GM12878 (cell line): ENCODE measurements around the gene ATG101. TPM values are rescaled to one million over a fixed set of nuclear protein-coding genes. Genes with fewer than 3 reads are reported as not detected.

Experiments used
- ASH2L ChIP-seq: fragments of 300-600, 200-600 bp; sonication (generic); IDR thresholded peaks from 2 replicates; pipeline ENCODE4 v1.6.1; 2017; ENCODE audit warnings: low read depth, mild to moderate bottlenecking, borderline replicate concordance
- BCL11A ChIP-seq: IDR thresholded peaks from 2 replicates; pipeline ENCODE4 v1.6.1; 2011; ENCODE audit warnings: low read depth, low read length
- BHLHE40 ChIP-seq, 2 experiments: fragments of 450-650 bp in 1 of 2; IDR thresholded peaks; 2 replicates each; pipeline ENCODE4 v1.6.1; 2011 to 2017; ENCODE audit warnings: low read depth in 2 of 2, borderline replicate concordance in 1 of 2, improper control_type of control experiment in 1 of 2, low read length in 1 of 2, mild to moderate bottlenecking in 1 of 2
- BMI1 ChIP-seq: fragments of 450-650 bp; IDR thresholded peaks from 2 replicates; pipeline ENCODE4 v1.6.1; 2016; ENCODE audit warnings: mild to moderate bottlenecking, moderate library complexity, borderline replicate concordance
- CBX3 ChIP-seq: fragments of 200-600 bp; sonication (generic); IDR thresholded peaks from 2 replicates; pipeline ENCODE4 v1.6.1; 2016; ENCODE audit warnings: low read depth, borderline replicate concordance
- IKZF1 ChIP-seq: fragments of 450-650 bp; conservative IDR thresholded peaks from 2 replicates; pipeline ENCODE4 v1.6.1; 2017; ENCODE audit warnings: antibody characterized with exemption, mild to moderate bottlenecking
- MYB ChIP-seq: fragments of 150-350 bp; IDR thresholded peaks from 2 replicates; pipeline ENCODE4 v1.6.1; 2014; ENCODE audit warnings: mild to moderate bottlenecking, low read depth, low read length, borderline replicate concordance
- RB1 ChIP-seq: fragments of 450-650 bp; formaldehyde crosslinking; IDR thresholded peaks from 2 replicates; pipeline ENCODE4 v1.6.1; 2017; ENCODE audit warnings: mild to moderate bottlenecking, borderline replicate concordance
- RUNX3 ChIP-seq: IDR thresholded peaks from 2 replicates; pipeline ENCODE4 v1.6.1; 2012; ENCODE audit warnings: low read length, inconsistent platforms
- SIX5 ChIP-seq: IDR thresholded peaks from 2 replicates; pipeline ENCODE4 v1.6.1; 2011; ENCODE audit warnings: mild to moderate bottlenecking, low read depth, low read length, moderate library complexity; ENCODE audit not compliant: severe bottlenecking
- SREBF2 ChIP-seq: IDR thresholded peaks from 2 replicates; pipeline ENCODE4 v1.6.1; 2012; ENCODE audit warnings: mild to moderate bottlenecking, low read length
- TBL1XR1 ChIP-seq: IDR thresholded peaks from 2 replicates; pipeline ENCODE4 v1.6.1; 2012; ENCODE audit warnings: low read depth, low read length, improper control_type of control experiment
- TCF7 ChIP-seq: IDR thresholded peaks from 2 replicates; pipeline ENCODE4 v1.6.1; 2014; ENCODE audit warnings: antibody characterized with exemption, borderline replicate concordance
- YBX1 ChIP-seq: fragments of 450-650 bp; IDR thresholded peaks from 2 replicates; pipeline ENCODE4 v1.6.1; 2016; ENCODE audit warnings: antibody characterized with exemption
- polyA plus RNA-seq, 11 experiments: library from polyadenylated mRNA; depleted of rRNA in 4 of 11; unstranded in 6 of 11; stranded (reverse) in 5 of 11; fragments of >200 nt; fragmentation: Nextera tagmentation in 4 of 11; fragmentation: Illumina TruSeq in 1 of 11; extraction: Ambion mirVana in 4 of 11; extraction: Trizol in 1 of 11; gene quantifications; 1 replicate in 1 of 11; 2 replicates in 10 of 11; pipeline versions ENCODE4 v1.2.1 to v1.2.3, GENCODE V29; 2011 to 2016; ENCODE audit warnings: inconsistent platforms in 2 of 11, missing spikeins in 2 of 11, low read depth in 1 of 11
- total RNA-seq, 4 experiments: library from RNA; depleted of rRNA in 3 of 4; stranded (reverse); fragments of >200 nt in 3 of 4; fragmentation: Illumina TruSeq in 1 of 4; extraction: Trizol in 1 of 4; gene quantifications; 2 replicates each; pipeline versions ENCODE4 v1.2.1 to v1.2.3, GENCODE V29; 2013 to 2021
- TF ChIP-seq, protein P1 (sequence below): fragments of 450-650 bp; IDR thresholded peaks from 2 replicates; pipeline ENCODE4 v1.6.1; 2017; ENCODE audit warnings: antibody characterized with exemption, mild to moderate bottlenecking, moderate library complexity
- TF ChIP-seq, protein P2 (sequence below): IDR thresholded peaks from 2 replicates; pipeline ENCODE4 v1.6.1; 2012; ENCODE audit warnings: low read depth, low read length, improper control_type of control experiment
- TF ChIP-seq, protein P3 (sequence below): IDR thresholded peaks from 2 replicates; pipeline ENCODE4 v1.6.1; 2012; ENCODE audit warnings: low read depth, low read length, improper control_type of control experiment
- TF ChIP-seq, protein P4 (sequence below): fragments of 450-650 bp; IDR thresholded peaks from 2 replicates; pipeline ENCODE4 v1.6.1; 2017; ENCODE audit warnings: mild to moderate bottlenecking, moderate library complexity
- TF ChIP-seq, protein P5 (sequence below): fragments of 450-650 bp; conservative IDR thresholded peaks from 2 replicates; pipeline ENCODE4 v1.6.1; 2017; ENCODE audit warnings: mild to moderate bottlenecking, moderate library complexity

The ATG101 gene
- total and polyA plus RNA-seq, 10 of the 15 experiments (the other 5 are each of a cell fraction or from before 2014, with no cell fraction given): 2.7 to 49.8 (median 35.3) TPM

DNA sequence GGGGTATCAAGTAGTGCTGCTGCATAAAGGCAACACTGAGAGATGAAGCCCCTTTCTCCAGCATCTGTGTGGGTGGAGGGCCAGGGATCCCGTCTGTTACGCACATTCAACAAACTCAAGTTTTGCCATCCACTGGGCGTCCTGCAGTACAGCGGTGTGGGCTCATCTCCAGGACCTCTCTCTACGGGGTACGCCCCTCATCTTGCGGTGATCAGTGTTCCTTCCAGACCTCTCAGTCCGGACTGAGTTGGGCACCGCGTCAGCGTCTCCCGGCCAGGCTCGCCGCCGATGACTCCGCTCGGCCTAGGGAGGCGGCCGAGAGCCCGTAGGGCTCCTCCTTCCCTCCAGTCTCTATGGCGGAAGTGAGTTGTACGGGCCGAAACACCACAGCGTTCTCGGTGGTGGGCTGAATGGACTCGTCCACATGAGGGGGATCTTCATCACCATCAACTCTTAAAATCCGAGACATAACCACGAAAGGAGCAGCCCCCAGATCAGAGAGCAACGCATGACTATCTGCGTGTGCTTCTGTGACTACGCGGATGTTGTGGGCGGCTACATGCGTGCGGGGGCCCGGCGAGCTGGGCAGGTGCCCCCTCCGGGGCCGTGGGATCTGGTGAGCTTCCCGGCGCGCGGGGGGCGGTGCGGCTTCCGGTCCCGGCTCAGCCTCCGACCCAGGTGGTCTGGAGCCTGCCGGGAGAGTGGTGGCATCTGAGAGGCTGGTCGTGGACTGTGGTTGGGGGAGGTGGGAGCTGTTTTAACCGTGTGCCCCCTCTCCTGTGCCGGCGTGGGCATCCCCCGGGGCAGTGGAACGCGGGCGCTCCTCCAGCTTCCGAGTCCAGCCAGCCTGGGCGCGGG lies at the start of gene ATG101 (continued):
- TF ChIP-seq SREBF2 (peak; percentile 32; the same call in 1 of the 2 replicates), BCL11A (no peak), IKZF1 (peak; percentile 96), TBL1XR1 (peak; percentile 87; the same call in 1 of the 2 replicates), MYB (no peak), RB1 (peak; percentile 98), RUNX3 (peak; percentile 85), TCF7 (peak; percentile 21; the same call in 1 of the 2 replicates), BHLHE40 (IDR thresholded peaks at IDR 0.05; ENCODE audit: borderline replicate concordance in 1 of 2, low read depth in 2 of 2, low read length in 1 of 2) (peak; percentile 99), BMI1 (no peak), YBX1 (no peak), CBX3 (no peak), SIX5 (peak; percentile 58), ASH2L (0 out of 2 replicates have a peak, but pooled peaks have one; percentile 43)
- TF ChIP-seq, protein P1, sequence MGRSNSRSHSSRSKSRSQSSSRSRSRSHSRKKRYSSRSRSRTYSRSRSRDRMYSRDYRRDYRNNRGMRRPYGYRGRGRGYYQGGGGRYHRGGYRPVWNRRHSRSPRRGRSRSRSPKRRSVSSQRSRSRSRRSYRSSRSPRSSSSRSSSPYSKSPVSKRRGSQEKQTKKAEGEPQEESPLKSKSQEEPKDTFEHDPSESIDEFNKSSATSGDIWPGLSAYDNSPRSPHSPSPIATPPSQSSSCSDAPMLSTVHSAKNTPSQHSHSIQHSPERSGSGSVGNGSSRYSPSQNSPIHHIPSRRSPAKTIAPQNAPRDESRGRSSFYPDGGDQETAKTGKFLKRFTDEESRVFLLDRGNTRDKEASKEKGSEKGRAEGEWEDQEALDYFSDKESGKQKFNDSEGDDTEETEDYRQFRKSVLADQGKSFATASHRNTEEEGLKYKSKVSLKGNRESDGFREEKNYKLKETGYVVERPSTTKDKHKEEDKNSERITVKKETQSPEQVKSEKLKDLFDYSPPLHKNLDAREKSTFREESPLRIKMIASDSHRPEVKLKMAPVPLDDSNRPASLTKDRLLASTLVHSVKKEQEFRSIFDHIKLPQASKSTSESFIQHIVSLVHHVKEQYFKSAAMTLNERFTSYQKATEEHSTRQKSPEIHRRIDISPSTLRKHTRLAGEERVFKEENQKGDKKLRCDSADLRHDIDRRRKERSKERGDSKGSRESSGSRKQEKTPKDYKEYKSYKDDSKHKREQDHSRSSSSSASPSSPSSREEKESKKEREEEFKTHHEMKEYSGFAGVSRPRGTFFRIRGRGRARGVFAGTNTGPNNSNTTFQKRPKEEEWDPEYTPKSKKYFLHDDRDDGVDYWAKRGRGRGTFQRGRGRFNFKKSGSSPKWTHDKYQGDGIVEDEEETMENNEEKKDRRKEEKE: peak; percentile 100
- TF ChIP-seq, protein P2, sequence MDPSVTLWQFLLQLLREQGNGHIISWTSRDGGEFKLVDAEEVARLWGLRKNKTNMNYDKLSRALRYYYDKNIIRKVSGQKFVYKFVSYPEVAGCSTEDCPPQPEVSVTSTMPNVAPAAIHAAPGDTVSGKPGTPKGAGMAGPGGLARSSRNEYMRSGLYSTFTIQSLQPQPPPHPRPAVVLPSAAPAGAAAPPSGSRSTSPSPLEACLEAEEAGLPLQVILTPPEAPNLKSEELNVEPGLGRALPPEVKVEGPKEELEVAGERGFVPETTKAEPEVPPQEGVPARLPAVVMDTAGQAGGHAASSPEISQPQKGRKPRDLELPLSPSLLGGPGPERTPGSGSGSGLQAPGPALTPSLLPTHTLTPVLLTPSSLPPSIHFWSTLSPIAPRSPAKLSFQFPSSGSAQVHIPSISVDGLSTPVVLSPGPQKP: peak; percentile 99
- TF ChIP-seq, protein P3, sequence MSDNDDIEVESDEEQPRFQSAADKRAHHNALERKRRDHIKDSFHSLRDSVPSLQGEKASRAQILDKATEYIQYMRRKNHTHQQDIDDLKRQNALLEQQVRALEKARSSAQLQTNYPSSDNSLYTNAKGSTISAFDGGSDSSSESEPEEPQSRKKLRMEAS: peak; percentile 69; the same call in 1 of the 2 replicates
- TF ChIP-seq, protein P4, sequence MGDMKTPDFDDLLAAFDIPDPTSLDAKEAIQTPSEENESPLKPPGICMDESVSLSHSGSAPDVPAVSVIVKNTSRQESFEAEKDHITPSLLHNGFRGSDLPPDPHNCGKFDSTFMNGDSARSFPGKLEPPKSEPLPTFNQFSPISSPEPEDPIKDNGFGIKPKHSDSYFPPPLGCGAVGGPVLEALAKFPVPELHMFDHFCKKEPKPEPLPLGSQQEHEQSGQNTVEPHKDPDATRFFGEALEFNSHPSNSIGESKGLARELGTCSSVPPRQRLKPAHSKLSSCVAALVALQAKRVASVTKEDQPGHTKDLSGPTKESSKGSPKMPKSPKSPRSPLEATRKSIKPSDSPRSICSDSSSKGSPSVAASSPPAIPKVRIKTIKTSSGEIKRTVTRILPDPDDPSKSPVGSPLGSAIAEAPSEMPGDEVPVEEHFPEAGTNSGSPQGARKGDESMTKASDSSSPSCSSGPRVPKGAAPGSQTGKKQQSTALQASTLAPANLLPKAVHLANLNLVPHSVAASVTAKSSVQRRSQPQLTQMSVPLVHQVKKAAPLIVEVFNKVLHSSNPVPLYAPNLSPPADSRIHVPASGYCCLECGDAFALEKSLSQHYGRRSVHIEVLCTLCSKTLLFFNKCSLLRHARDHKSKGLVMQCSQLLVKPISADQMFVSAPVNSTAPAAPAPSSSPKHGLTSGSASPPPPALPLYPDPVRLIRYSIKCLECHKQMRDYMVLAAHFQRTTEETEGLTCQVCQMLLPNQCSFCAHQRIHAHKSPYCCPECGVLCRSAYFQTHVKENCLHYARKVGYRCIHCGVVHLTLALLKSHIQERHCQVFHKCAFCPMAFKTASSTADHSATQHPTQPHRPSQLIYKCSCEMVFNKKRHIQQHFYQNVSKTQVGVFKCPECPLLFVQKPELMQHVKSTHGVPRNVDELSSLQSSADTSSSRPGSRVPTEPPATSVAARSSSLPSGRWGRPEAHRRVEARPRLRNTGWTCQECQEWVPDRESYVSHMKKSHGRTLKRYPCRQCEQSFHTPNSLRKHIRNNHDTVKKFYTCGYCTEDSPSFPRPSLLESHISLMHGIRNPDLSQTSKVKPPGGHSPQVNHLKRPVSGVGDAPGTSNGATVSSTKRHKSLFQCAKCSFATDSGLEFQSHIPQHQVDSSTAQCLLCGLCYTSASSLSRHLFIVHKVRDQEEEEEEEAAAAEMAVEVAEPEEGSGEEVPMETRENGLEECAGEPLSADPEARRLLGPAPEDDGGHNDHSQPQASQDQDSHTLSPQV: no peak
- TF ChIP-seq, protein P5, sequence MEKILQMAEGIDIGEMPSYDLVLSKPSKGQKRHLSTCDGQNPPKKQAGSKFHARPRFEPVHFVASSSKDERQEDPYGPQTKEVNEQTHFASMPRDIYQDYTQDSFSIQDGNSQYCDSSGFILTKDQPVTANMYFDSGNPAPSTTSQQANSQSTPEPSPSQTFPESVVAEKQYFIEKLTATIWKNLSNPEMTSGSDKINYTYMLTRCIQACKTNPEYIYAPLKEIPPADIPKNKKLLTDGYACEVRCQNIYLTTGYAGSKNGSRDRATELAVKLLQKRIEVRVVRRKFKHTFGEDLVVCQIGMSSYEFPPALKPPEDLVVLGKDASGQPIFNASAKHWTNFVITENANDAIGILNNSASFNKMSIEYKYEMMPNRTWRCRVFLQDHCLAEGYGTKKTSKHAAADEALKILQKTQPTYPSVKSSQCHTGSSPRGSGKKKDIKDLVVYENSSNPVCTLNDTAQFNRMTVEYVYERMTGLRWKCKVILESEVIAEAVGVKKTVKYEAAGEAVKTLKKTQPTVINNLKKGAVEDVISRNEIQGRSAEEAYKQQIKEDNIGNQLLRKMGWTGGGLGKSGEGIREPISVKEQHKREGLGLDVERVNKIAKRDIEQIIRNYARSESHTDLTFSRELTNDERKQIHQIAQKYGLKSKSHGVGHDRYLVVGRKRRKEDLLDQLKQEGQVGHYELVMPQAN: peak; percentile 97
